ENCODE data around the gene EML1. TPM values are rescaled to one million over a fixed set of nuclear protein-coding genes. Genes with fewer than 3 reads are reported as not detected.

The EML1 gene
- total and polyA plus RNA-seq, 7 donors = 3.1 to 40.4 (median 7.5) TPM

- peaks cover 0 to 10% of the 10 kb centered on the region in 2 donors for H3K36me3 ChIP-seq (ENCODE audit: insufficient read depth in 1 of 2, low read depth in 1 of 2)
- peaks cover 12% of the 10 kb centered on the region for H3K9me3 ChIP-seq
- TF ChIP-seq CTCF (IDR thresholded peaks at IDR 0.05) = no peak
- ATAC-seq (no peak), DNase-seq (no peak)
- no peak overlapping the region for H3K4me3 ChIP-seq
- no peak overlapping the region for H3K27ac ChIP-seq
- intact Hi-C loops (cut with DNase I) = no loop called here
- no peaks in the 10 kb centered on the region for H3K4me1 ChIP-seq
- H3K27me3 ChIP-seq (ENCODE audit: insufficient read depth in 3 of 3, low read length in 2 of 3) = no peaks in the 10 kb centered on the region
Observed at GRCh38 chr14:99846808-99847207, 53.6 kb downstream of the EML1 start.

GRCh38 chr14:99850709-99851108 is 57.5 kb downstream of the EML1 start:
- no peak overlapping the region for H3K27ac ChIP-seq
- TF ChIP-seq CTCF (IDR thresholded peaks at IDR 0.05) = no peak
- H3K36me3 ChIP-seq (ENCODE audit: insufficient read depth in 1 of 2, low read depth in 1 of 2) = peaks cover 0 to 13% of the 10 kb centered on the region in 2 donors
- peaks cover 19% of the 10 kb centered on the region for H3K4me1 ChIP-seq
- ATAC-seq (no peak), DNase-seq (no peak)
- no peak overlapping the region for H3K4me3 ChIP-seq
- intact Hi-C loops (cut with DNase I) = no loop called here
- WGBS, 3 donors = 89 to 92% (median 91%) methylated on average over 10 of the region's 10 CpGs
- H3K27me3 ChIP-seq (ENCODE audit: insufficient read depth in 3 of 3, low read length in 2 of 3) = no peaks in the 10 kb centered on the region
- peaks cover 12% of the 10 kb centered on the region for H3K9me3 ChIP-seq

- no peak for TF ChIP-seq CTCF (IDR thresholded peaks at IDR 0.05)
- Histone ChIP-seq H3K9me3 (peaks cover under 1% of the 10 kb centered on the region), H3K36me3 (ENCODE audit: insufficient read depth in 1 of 2, low read depth in 1 of 2) (peaks cover 0 to 13% of the 10 kb centered on the region in 2 donors), H3K27ac (no peak overlapping the region), H3K4me3 (no peak overlapping the region), H3K4me1 (peaks cover 19% of the 10 kb centered on the region), H3K27me3 (ENCODE audit: insufficient read depth in 3 of 3, low read length in 2 of 3) (no peaks in the 10 kb centered on the region)
- ATAC-seq (no peak), DNase-seq (no peak)
- intact Hi-C loops (cut with DNase I) = no loop called here
- WGBS, 3 donors = 50 to 59% (median 50%) methylated on average over 4 of the region's 4 CpGs
Observed at GRCh38 chr14:99852578-99852977, 59.4 kb downstream of the EML1 start.

- Histone ChIP-seq H3K36me3 (ENCODE audit: insufficient read depth in 1 of 2, low read depth in 1 of 2) (peaks cover 0 to 13% of the 10 kb centered on the region in 2 donors), H3K9me3 (no peaks in the 10 kb centered on the region), H3K4me3 (no peak overlapping the region), H3K27ac (no peak overlapping the region), H3K4me1 (peaks cover 19% of the 10 kb centered on the region), H3K27me3 (ENCODE audit: insufficient read depth in 3 of 3, low read length in 2 of 3) (no peaks in the 10 kb centered on the region)
- intact Hi-C loops (cut with DNase I) = no loop called here
- DNase-seq (peak in 1 of 2 donors; percentile 58), ATAC-seq (peak; percentile 49 to 91 (median 88))
- TF ChIP-seq CTCF (IDR thresholded peaks at IDR 0.05) = no peak
- 19 to 22% (median 22%) methylated on average over 5 of the region's 5 CpGs for WGBS, 3 donors
Observed at GRCh38 chr14:99853206-99853605, 60.0 kb downstream of the EML1 start.

GRCh38 chr14:99854831-99855230 is 61.6 kb downstream of the EML1 start:
- Histone ChIP-seq H3K4me3 (no peak overlapping the region), H3K36me3 (ENCODE audit: insufficient read depth in 1 of 2, low read depth in 1 of 2) (peaks cover 0 to 13% of the 10 kb centered on the region in 2 donors), H3K27me3 (ENCODE audit: insufficient read depth in 3 of 3, low read length in 2 of 3) (no peaks in the 10 kb centered on the region), H3K9me3 (no peaks in the 10 kb centered on the region), H3K27ac (no peak overlapping the region), H3K4me1 (peaks cover 19% of the 10 kb centered on the region)
- TF ChIP-seq CTCF (IDR thresholded peaks at IDR 0.05) = no peak
- 67 to 88% (median 78%) methylated on average over 5 of the region's 5 CpGs for WGBS, 3 donors
- ATAC-seq = no peak
- intact Hi-C loops (cut with DNase I) = no loop called here
- no peak for DNase-seq
